ENCODE results near the gene TRIP13. TPM values are rescaled to one million over a fixed set of nuclear protein-coding genes. Genes with fewer than 3 reads are reported as not detected.

Gene TRIP13
- total and polyA plus RNA-seq, 2 of the 4 experiments (the other 2 are of a cell fraction) = 17.1 to 35.5 TPM

DNA sequence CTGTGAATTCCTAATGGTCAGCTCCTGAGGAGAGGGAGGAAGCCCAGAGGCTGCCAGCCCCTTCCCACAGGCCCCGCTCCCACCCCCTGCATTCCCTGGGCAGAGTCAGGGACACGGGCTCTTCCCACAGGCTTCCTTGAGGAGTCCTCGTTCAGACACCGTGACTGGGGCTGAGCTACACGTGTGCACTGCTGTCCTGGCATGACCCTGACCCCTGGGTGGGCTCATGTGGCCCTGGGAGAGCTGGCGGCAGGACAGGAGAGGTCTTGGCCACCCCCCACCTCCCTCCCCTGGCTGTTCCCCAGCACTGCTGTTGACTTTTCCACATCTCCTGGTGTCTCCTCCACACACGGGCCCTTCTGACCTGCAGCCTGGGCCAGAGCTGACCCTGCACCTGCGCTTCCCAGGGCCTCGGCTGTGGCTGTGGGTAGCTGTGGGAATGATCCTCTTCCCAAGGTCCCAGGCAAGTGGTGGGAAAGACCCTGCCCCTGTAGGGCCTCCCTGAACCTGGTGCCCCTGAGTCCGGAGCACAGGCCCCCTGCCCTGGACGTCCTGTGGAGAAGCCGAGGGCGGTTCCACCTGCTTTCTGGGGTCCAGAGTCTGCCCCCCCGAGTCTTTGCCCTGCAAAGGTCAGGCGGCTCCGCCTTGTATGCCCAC lies 59.4 kb downstream of the TRIP13 start:
- in situ Hi-C loops (cut with MboI; ENCODE audit: low sequenced_read_pairs) = loop anchor here (25.0 kb wide), 1 partner anchor 835 kb away; the partner anchor contains the start of gene MRPL36
- H3K23ac ChIP-seq (ENCODE audit: low read depth, low read length) = no peak overlapping the region
- no peak overlapping the region for H3K27ac ChIP-seq (ENCODE audit: insufficient read depth, low read length)
- H3K14ac ChIP-seq (replicated peaks; ENCODE audit: low read depth, low read length) = no peak overlapping the region
- no peak overlapping the region for H2AK9ac ChIP-seq (replicated peaks; ENCODE audit: low read depth, low read length, poor library complexity)
- ChIA-PET CTCF (no interaction called here), POLR2A (ENCODE audit: unreplicated experiment) (no interaction called here)
- H4K20me1 ChIP-seq (ENCODE audit: insufficient read depth, low read length) = peaks cover 7% of the 10 kb centered on the region; the same call in 1 of the 2 replicates
- peaks cover 26% of the 10 kb centered on the region for H3K9me3 ChIP-seq (ENCODE audit: control insufficient read depth, insufficient read depth, low read length)
- ATAC-seq (ENCODE audit: low read depth) (no peak), DNase-seq (no peak)
- no peak overlapping the region for H3K18ac ChIP-seq (ENCODE audit: low read depth, low read length)
- WGBS, 2 experiments (ENCODE audit: extremely low coverage in 2 of 2, insufficient read length in 1 of 2) = 91% methylated on average over 4 of the region's 16 CpGs; no CpG with 5 or more reads in 1 of the 2 experiments
- H3K9ac ChIP-seq (ENCODE audit: low read depth, low read length) = no peak overlapping the region
- TF ChIP-seq, protein P1, sequence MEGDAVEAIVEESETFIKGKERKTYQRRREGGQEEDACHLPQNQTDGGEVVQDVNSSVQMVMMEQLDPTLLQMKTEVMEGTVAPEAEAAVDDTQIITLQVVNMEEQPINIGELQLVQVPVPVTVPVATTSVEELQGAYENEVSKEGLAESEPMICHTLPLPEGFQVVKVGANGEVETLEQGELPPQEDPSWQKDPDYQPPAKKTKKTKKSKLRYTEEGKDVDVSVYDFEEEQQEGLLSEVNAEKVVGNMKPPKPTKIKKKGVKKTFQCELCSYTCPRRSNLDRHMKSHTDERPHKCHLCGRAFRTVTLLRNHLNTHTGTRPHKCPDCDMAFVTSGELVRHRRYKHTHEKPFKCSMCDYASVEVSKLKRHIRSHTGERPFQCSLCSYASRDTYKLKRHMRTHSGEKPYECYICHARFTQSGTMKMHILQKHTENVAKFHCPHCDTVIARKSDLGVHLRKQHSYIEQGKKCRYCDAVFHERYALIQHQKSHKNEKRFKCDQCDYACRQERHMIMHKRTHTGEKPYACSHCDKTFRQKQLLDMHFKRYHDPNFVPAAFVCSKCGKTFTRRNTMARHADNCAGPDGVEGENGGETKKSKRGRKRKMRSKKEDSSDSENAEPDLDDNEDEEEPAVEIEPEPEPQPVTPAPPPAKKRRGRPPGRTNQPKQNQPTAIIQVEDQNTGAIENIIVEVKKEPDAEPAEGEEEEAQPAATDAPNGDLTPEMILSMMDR (conservative IDR thresholded peaks at IDR 0.05; ENCODE audit: low read depth, low read length) = no peak
- TF ChIP-seq, protein P2, sequence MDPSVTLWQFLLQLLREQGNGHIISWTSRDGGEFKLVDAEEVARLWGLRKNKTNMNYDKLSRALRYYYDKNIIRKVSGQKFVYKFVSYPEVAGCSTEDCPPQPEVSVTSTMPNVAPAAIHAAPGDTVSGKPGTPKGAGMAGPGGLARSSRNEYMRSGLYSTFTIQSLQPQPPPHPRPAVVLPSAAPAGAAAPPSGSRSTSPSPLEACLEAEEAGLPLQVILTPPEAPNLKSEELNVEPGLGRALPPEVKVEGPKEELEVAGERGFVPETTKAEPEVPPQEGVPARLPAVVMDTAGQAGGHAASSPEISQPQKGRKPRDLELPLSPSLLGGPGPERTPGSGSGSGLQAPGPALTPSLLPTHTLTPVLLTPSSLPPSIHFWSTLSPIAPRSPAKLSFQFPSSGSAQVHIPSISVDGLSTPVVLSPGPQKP (IDR thresholded peaks at IDR 0.05; ENCODE audit: borderline replicate concordance, low read depth, low read length) = no peak
- TF ChIP-seq POLR2A (IDR thresholded peaks at IDR 0.05; ENCODE audit: low read depth, low read length) = no peak
- no peak for TF ChIP-seq RCOR1 (IDR thresholded peaks at IDR 0.05; ENCODE audit: insufficient replicate concordance, low read length)
- TF ChIP-seq RFX5 (IDR thresholded peaks at IDR 0.05; ENCODE audit: low read depth, low read length) = no peak
- TF ChIP-seq NFE2L2 (IDR thresholded peaks at IDR 0.05; ENCODE audit: low read depth, low read length) = no peak
- TF ChIP-seq RAD21 (IDR thresholded peaks at IDR 0.05; ENCODE audit: low read length) = no peak
- no peak for TF ChIP-seq MXI1 (IDR thresholded peaks at IDR 0.05; ENCODE audit: borderline replicate concordance, low read depth, low read length)
- TF ChIP-seq CHD1 (IDR thresholded peaks at IDR 0.05; ENCODE audit: low read depth, low read length) = no peak
- TF ChIP-seq CEBPB (IDR thresholded peaks at IDR 0.05; ENCODE audit: low read depth, low read length) = no peak
- TF ChIP-seq MAZ (IDR thresholded peaks at IDR 0.05; ENCODE audit: borderline replicate concordance, low read depth, low read length) = no peak
- TF ChIP-seq FOS (IDR thresholded peaks at IDR 0.05; ENCODE audit: low read depth, low read length) = no peak
- no peak for TF ChIP-seq BHLHE40 (IDR thresholded peaks at IDR 0.05; ENCODE audit: low read depth, low read length)
- TF ChIP-seq MAFK (IDR thresholded peaks at IDR 0.05; ENCODE audit: low read depth, low read length) = no peak
- no peak for TF ChIP-seq SMC3 (IDR thresholded peaks at IDR 0.05; ENCODE audit: low read depth, low read length)
- TF ChIP-seq, protein P3, sequence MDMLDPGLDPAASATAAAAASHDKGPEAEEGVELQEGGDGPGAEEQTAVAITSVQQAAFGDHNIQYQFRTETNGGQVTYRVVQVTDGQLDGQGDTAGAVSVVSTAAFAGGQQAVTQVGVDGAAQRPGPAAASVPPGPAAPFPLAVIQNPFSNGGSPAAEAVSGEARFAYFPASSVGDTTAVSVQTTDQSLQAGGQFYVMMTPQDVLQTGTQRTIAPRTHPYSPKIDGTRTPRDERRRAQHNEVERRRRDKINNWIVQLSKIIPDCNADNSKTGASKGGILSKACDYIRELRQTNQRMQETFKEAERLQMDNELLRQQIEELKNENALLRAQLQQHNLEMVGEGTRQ (IDR thresholded peaks at IDR 0.05; ENCODE audit: low read depth, low read length) = no peak
- H3K4ac ChIP-seq (ENCODE audit: low read depth, low read length) = no peak overlapping the region
- H3K27me3 ChIP-seq (ENCODE audit: control insufficient read depth, insufficient read depth, low read length) = peaks cover 72% of the 10 kb centered on the region
- no peak overlapping the region for H3K56ac ChIP-seq (ENCODE audit: extremely low read depth, insufficient read depth, low read length)
- H2AFZ ChIP-seq (replicated peaks; ENCODE audit: low read length, poor library complexity) = no peak overlapping the region
- H2BK120ac ChIP-seq (ENCODE audit: low read depth, low read length) = no peak overlapping the region
- no peak overlapping the region for H4K8ac ChIP-seq (ENCODE audit: low read depth in 2 of 2, low read length in 2 of 2)
- no peaks in the 10 kb centered on the region for H3K36me3 ChIP-seq (ENCODE audit: control insufficient read depth, insufficient read depth, low read length)
- no peak overlapping the region for H2BK5ac ChIP-seq (ENCODE audit: low read depth, low read length, poor library complexity, severe bottlenecking)
- no peak overlapping the region for H3K4me2 ChIP-seq (ENCODE audit: low read depth, low read length)
- no peak overlapping the region for H2BK15ac ChIP-seq (ENCODE audit: low read depth, low read length)
- H3K9me1 ChIP-seq (ENCODE audit: insufficient read depth, low read length) = no peaks in the 10 kb centered on the region
- H3K4me1 ChIP-seq (ENCODE audit: control insufficient read depth, insufficient read depth, low read length) = peaks cover 11% of the 10 kb centered on the region
- dilution Hi-C loops (cut with HindIII; ENCODE audit: low sequenced_read_pairs, unreplicated experiment) = no loop called here
- H2BK20ac ChIP-seq (ENCODE audit: low read depth, low read length) = no peak overlapping the region
- BruUV-seq (replicated peaks) = no TSS peak
- no peak overlapping the region for H3K4me3 ChIP-seq (ENCODE audit: insufficient read depth, low read depth, low read length)
- no peak overlapping the region for H4K5ac ChIP-seq (ENCODE audit: low read depth, low read length)
- H4K91ac ChIP-seq (ENCODE audit: insufficient read depth, low read depth, low read length) = no peak overlapping the region
- H2AK5ac ChIP-seq (ENCODE audit: low read depth, low read length) = no peak overlapping the region
- no peaks in the 10 kb centered on the region for H3K79me1 ChIP-seq (ENCODE audit: low read depth in 1 of 2, low read length in 2 of 2)
- intact Hi-C loops (cut with micrococcal nuclease) = no loop called here

Measured in IMR-90 (cell line).